ENCODE data around the gene RET.

The RET gene

GRCh38 chr10:43040482-43041256 lies 36.2 kb upstream of the RET start:
- TF ChIP-seq, protein P1, sequence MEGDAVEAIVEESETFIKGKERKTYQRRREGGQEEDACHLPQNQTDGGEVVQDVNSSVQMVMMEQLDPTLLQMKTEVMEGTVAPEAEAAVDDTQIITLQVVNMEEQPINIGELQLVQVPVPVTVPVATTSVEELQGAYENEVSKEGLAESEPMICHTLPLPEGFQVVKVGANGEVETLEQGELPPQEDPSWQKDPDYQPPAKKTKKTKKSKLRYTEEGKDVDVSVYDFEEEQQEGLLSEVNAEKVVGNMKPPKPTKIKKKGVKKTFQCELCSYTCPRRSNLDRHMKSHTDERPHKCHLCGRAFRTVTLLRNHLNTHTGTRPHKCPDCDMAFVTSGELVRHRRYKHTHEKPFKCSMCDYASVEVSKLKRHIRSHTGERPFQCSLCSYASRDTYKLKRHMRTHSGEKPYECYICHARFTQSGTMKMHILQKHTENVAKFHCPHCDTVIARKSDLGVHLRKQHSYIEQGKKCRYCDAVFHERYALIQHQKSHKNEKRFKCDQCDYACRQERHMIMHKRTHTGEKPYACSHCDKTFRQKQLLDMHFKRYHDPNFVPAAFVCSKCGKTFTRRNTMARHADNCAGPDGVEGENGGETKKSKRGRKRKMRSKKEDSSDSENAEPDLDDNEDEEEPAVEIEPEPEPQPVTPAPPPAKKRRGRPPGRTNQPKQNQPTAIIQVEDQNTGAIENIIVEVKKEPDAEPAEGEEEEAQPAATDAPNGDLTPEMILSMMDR (IDR thresholded peaks at IDR 0.05; ENCODE audit: insufficient read depth, missing control alignments): no peak
- FAIRE-seq (no peak), DNase-seq (ENCODE audit: insufficient read length, low spot score) (no peak)

- FAIRE-seq (no peak), DNase-seq (ENCODE audit: insufficient read length, low spot score) (no peak)
- TF ChIP-seq, protein P1 (IDR thresholded peaks at IDR 0.05; ENCODE audit: insufficient read depth, missing control alignments): no peak
These were observed 35.2 kb upstream of the RET start for GRCh38 chr10:43041422-43042342.

DNA sequence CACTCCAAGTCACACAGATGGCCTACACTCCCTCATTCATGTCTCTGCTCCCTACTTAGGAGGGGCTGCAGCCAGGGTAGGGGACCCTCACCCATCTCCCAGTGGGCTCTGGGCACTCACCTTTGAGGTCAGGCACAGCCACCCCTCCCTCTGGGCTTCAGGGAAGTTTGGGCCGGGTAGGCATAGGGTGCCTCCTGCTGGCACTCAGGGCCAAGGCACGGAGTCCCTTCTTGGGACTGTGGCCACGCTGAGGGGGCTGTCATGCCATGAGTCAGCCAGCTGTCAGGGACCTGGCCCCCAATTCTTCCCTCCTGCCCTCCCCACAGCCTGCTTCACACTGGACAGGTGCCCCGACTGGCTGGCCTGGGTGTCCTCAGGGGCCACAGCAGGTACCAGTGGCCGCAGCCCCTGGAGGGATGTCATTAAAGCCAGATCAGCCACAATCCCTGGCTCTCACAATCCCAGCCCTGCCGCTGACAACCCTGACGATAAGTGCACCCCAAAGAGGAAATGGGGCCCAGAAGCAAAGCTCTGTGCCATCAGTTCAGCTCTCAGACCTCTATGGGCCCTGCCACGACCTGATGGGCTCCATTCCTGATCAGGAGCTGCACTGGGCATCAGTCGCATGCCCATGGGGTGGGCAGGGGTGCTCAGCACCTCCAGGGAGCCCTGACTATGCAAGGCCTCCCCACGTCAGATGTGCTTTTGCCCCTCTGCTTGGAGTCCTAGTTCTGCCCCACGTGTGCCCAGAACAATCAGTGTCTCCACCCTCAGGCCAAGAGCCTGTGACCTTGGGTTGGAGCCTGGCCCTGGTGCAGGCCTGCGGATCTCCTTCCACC lies 34.1 kb upstream of the RET start:
- DNase-seq (ENCODE audit: insufficient read length, low spot score) (no peak), FAIRE-seq (no peak)
- TF ChIP-seq, protein P1 (IDR thresholded peaks at IDR 0.05; ENCODE audit: insufficient read depth, missing control alignments): no peak

- FAIRE-seq: no peak
- TF ChIP-seq, protein P1 (IDR thresholded peaks at IDR 0.05; ENCODE audit: insufficient read depth, missing control alignments): no peak
- DNase-seq (ENCODE audit: insufficient read length, low spot score): no peak
These were observed 33.5 kb upstream of the RET start for GRCh38 chr10:43043342-43043772.

- FAIRE-seq (no peak), DNase-seq (ENCODE audit: insufficient read length, low spot score) (no peak)
- TF ChIP-seq, protein P1 (IDR thresholded peaks at IDR 0.05; ENCODE audit: insufficient read depth, missing control alignments): no peak
These were observed 33.0 kb upstream of the RET start for GRCh38 chr10:43043773-43044447.

- TF ChIP-seq, protein P1 (IDR thresholded peaks at IDR 0.05; ENCODE audit: insufficient read depth, missing control alignments): no peak
- FAIRE-seq (no peak), DNase-seq (ENCODE audit: insufficient read length, low spot score) (no peak)
These were observed 32.4 kb upstream of the RET start for GRCh38 chr10:43044448-43044921.
